Measurements from ENCODE around the gene IFT27.

IFT27 gene

DNA sequence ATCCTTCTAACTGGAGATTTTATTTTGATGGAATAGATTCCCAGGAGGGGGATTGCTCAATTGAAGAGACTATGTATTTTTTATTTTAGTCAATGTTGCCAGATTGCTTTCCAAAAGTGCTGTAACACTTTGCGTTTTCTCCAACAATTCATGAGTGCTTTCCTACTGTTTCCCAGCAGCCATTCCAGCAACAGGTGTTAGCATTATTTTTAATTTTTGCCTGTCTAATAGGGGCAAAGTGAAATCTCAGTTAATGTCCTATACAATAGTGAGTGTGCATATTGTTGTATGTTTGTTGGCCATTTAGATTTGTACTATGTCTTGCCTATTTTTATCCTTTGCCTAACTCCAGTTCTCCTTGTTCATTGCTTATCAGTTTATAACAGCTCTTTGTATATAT, 60.3 kb downstream of the IFT27 start:
- DNase-seq = no peak

DNA sequence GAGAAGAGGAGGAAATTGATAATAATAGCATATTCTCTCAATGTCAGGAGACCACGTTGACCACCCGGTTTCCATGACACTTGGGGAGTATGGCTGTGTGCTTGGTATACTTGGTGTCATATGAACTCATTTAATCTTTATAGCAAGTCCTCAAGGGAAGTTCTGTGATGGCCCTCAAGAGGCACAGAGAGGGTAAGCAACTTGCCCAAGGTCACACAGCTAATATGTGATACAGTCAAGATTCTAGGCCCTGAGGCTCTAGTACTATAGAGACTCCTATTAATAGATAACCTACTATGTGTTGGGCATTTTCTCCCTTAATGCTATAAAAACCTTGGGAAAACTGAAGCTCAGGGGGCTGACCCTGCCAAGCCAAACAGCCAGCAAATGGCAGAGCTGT, 61.8 kb downstream of the IFT27 start:
- no peak for DNase-seq

DNA sequence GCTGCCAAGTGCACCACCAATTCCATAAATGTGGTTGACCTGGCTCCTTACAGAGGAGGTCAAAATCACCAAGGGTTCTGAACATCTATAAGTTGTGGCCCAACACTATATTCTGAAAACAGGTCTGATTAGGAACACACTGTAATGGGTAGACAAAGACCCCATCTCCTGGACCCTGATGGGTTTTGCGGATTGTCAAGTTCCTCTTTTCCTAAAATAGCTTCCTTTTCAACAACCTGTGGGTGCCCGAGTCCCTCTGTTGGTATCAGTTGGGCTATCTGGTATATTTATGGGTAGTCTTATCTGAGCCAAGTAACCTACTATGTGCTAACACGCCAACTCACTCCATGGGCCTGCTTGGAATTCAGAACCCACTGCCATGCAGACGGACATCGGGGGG, 62.5 kb downstream of the IFT27 start:
- DNase-seq = no peak
